ENCODE measurements around the gene SYN1. TPM values are rescaled to one million over a fixed set of nuclear protein-coding genes. Genes with fewer than 3 reads are reported as not detected.

The SYN1 gene
- total and polyA plus RNA-seq, 2 experiments from 2014 or later, result 3.6 to 6.7 TPM

- TF ChIP-seq, protein P1, sequence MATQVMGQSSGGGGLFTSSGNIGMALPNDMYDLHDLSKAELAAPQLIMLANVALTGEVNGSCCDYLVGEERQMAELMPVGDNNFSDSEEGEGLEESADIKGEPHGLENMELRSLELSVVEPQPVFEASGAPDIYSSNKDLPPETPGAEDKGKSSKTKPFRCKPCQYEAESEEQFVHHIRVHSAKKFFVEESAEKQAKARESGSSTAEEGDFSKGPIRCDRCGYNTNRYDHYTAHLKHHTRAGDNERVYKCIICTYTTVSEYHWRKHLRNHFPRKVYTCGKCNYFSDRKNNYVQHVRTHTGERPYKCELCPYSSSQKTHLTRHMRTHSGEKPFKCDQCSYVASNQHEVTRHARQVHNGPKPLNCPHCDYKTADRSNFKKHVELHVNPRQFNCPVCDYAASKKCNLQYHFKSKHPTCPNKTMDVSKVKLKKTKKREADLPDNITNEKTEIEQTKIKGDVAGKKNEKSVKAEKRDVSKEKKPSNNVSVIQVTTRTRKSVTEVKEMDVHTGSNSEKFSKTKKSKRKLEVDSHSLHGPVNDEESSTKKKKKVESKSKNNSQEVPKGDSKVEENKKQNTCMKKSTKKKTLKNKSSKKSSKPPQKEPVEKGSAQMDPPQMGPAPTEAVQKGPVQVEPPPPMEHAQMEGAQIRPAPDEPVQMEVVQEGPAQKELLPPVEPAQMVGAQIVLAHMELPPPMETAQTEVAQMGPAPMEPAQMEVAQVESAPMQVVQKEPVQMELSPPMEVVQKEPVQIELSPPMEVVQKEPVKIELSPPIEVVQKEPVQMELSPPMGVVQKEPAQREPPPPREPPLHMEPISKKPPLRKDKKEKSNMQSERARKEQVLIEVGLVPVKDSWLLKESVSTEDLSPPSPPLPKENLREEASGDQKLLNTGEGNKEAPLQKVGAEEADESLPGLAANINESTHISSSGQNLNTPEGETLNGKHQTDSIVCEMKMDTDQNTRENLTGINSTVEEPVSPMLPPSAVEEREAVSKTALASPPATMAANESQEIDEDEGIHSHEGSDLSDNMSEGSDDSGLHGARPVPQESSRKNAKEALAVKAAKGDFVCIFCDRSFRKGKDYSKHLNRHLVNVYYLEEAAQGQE (IDR thresholded peaks at IDR 0.05; ENCODE audit: unreplicated experiment), result no peak
- TF ChIP-seq, protein P2, sequence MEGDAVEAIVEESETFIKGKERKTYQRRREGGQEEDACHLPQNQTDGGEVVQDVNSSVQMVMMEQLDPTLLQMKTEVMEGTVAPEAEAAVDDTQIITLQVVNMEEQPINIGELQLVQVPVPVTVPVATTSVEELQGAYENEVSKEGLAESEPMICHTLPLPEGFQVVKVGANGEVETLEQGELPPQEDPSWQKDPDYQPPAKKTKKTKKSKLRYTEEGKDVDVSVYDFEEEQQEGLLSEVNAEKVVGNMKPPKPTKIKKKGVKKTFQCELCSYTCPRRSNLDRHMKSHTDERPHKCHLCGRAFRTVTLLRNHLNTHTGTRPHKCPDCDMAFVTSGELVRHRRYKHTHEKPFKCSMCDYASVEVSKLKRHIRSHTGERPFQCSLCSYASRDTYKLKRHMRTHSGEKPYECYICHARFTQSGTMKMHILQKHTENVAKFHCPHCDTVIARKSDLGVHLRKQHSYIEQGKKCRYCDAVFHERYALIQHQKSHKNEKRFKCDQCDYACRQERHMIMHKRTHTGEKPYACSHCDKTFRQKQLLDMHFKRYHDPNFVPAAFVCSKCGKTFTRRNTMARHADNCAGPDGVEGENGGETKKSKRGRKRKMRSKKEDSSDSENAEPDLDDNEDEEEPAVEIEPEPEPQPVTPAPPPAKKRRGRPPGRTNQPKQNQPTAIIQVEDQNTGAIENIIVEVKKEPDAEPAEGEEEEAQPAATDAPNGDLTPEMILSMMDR (conservative IDR thresholded peaks at IDR 0.05; ENCODE audit: low read depth in 2 of 2), result no peak
These were observed 31.5 kb downstream of the SYN1 start (continued) for GRCh38 chrX:47587906-47588735.

DNA sequence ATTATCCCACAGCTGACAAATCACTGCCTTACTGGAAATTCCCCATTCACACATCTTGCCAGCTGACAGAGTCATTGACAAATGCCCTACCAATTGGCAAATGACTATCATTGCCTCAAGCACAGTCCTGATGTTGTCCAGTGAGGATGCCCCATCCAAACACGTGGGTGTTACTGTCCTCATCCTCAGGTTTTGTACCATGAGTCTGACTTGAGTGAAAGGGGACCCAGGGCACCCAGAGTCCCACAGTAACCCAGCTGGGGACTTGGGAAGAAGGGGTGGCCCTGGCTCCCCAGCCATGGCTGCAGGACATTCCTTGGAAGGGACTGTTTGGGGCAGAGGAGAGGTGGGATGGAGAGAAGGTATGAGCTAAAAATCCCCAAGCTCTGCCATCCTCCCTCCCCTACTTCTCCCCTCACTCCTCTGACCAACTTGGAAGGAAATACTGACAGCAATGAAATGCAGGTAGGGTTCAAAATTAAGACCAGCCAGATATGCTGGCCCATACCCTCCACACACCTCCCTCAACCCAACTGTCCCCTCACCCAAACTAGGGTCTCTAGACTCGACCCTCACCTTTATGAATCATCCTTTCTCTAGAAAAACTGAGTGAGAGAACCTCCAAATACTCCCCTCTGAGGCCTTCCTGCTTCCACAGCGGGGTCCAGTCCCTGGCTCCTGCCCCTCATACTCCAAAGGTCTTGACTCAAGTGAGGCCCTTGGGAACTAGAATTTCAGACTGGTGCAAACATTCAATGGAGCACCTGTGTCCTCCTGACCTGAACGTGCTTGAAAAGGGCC lies 32.4 kb downstream of the SYN1 start:
- peaks cover 5% of the 10 kb centered on the region; the same call in 1 of the 3 replicates for H3K36me3 Mint-ChIP-seq (ENCODE audit: low read depth)
- no peak for DNase-seq (ENCODE audit: low spot score)
- H3K4me3 Mint-ChIP-seq, result no peak overlapping the region
- Histone ChIP-seq H3K27ac (ENCODE audit: low read depth) (no peak overlapping the region), H3K79me2 (replicated peaks; ENCODE audit: insufficient read depth) (no peaks in the 10 kb centered on the region), H3K27me3 (ENCODE audit: insufficient read depth) (no peaks in the 10 kb centered on the region), H3K4me1 (ENCODE audit: insufficient read depth) (no peaks in the 10 kb centered on the region), H4K20me1 (replicated peaks; ENCODE audit: insufficient read depth) (no peaks in the 10 kb centered on the region), H3K4me2 (no peak overlapping the region), H3K9me2 (ENCODE audit: insufficient read depth) (no peaks in the 10 kb centered on the region), H3K4me3 (no peak overlapping the region), H2AFZ (no peak overlapping the region), H3K36me3 (ENCODE audit: insufficient read depth) (no peaks in the 10 kb centered on the region), H3F3A (replicated peaks; ENCODE audit: low read depth) (no peaks in the 10 kb centered on the region)
- H3K27ac Mint-ChIP-seq, result no peak overlapping the region
- peaks cover 14% of the 10 kb centered on the region for H3K27me3 Mint-ChIP-seq (ENCODE audit: insufficient read depth, low read depth, poor library complexity)
- H3K9me3 Mint-ChIP-seq, result no peaks in the 10 kb centered on the region
- peaks cover 12% of the 10 kb centered on the region for H3K4me1 Mint-ChIP-seq
- no peak for ATAC-seq
- TF ChIP-seq, protein P2 (conservative IDR thresholded peaks at IDR 0.05; ENCODE audit: low read depth in 2 of 2), result no peak
- TF ChIP-seq JUNB (IDR thresholded peaks at IDR 0.05; ENCODE audit: unreplicated experiment) (no peak), ZNF114 (CRISPR knock-in tag; IDR thresholded peaks at IDR 0.05) (no peak), EZH2 (IDR thresholded peaks at IDR 0.05; ENCODE audit: low read depth, unreplicated experiment) (no peak)
- TF ChIP-seq, protein P3, sequence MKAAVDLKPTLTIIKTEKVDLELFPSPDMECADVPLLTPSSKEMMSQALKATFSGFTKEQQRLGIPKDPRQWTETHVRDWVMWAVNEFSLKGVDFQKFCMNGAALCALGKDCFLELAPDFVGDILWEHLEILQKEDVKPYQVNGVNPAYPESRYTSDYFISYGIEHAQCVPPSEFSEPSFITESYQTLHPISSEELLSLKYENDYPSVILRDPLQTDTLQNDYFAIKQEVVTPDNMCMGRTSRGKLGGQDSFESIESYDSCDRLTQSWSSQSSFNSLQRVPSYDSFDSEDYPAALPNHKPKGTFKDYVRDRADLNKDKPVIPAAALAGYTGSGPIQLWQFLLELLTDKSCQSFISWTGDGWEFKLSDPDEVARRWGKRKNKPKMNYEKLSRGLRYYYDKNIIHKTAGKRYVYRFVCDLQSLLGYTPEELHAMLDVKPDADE (IDR thresholded peaks at IDR 0.05), result no peak

Data from GM23338 (cell line).